ENCODE results near the gene ST3GAL2.

Gene ST3GAL2

DNA sequence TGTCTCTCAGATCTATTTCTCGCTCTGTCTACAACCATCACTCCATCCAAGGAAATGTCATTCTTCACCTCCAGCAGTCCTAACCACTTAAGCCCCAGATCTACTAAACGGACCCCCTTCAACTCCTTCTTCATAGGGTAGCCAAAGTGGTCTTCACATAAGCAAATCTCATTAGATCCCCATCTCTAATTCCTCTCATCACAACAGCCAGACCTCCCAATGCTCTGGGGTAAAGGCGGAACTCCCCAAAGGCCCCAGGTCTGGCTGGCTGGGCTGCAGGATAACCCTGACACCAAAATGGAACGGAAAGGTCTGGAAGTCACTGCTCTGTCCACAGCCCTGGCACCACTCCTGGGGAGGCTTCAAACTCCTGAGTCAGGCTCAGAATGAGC is 11.1 kb downstream of the ST3GAL2 start:
- Histone ChIP-seq H3K9me3 (ENCODE audit: insufficient read depth, low read length) (no peaks in the 10 kb centered on the region), H2AFZ (ENCODE audit: low read depth, low read length) (no peak overlapping the region), H3K9ac (ENCODE audit: low read length) (peak overlapping the region; percentile 65; the same call in 1 of the 2 replicates)

DNA sequence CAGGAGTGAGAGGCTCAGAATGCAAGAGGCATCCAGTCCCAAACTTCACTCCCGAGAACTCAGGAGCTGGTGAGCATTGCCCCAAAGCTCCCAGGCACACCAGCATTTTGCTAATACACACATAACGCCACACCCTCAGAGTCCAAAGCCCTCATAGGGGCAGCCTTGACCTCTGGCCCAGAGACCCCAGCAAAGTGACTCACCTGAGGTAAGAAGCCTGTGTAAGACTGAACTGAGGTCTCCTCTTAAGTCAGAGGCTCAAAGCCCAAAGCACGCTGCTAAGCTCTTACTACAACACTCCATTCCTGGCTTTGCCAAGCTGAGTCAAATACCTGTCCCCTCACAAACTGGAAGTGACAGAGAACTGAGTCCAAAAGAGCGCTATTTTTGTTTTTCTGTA is 16.4 kb downstream of the ST3GAL2 start:
- peaks cover 42% of the 10 kb centered on the region for H3K4me1 ChIP-seq (ENCODE audit: low read length)
- no peak overlapping the region for H3K27ac ChIP-seq (ENCODE audit: low read length)
- H3K27me3 ChIP-seq (ENCODE audit: low read depth, low read length), result no peaks in the 10 kb centered on the region
- H2AFZ ChIP-seq (ENCODE audit: low read depth, low read length), result no peak overlapping the region
- H3K9ac ChIP-seq (ENCODE audit: low read length), result no peak overlapping the region
- H3K9me3 ChIP-seq (ENCODE audit: insufficient read depth, low read length), result no peaks in the 10 kb centered on the region
- H3K4me3 ChIP-seq (ENCODE audit: low read length), result no peak overlapping the region
- peaks cover 75% of the 10 kb centered on the region for H4K20me1 ChIP-seq (ENCODE audit: insufficient read depth, low read length)
- TF ChIP-seq, protein P1, sequence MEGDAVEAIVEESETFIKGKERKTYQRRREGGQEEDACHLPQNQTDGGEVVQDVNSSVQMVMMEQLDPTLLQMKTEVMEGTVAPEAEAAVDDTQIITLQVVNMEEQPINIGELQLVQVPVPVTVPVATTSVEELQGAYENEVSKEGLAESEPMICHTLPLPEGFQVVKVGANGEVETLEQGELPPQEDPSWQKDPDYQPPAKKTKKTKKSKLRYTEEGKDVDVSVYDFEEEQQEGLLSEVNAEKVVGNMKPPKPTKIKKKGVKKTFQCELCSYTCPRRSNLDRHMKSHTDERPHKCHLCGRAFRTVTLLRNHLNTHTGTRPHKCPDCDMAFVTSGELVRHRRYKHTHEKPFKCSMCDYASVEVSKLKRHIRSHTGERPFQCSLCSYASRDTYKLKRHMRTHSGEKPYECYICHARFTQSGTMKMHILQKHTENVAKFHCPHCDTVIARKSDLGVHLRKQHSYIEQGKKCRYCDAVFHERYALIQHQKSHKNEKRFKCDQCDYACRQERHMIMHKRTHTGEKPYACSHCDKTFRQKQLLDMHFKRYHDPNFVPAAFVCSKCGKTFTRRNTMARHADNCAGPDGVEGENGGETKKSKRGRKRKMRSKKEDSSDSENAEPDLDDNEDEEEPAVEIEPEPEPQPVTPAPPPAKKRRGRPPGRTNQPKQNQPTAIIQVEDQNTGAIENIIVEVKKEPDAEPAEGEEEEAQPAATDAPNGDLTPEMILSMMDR (IDR thresholded peaks at IDR 0.05; ENCODE audit: low read depth, low read length), result no peak
- TF ChIP-seq EZH2phosphoT487 (IDR thresholded peaks at IDR 0.05; ENCODE audit: low read depth), result no peak
- H3K36me3 ChIP-seq (replicated peaks; ENCODE audit: low read depth, low read length), result peaks cover 17% of the 10 kb centered on the region
- H3K79me2 ChIP-seq (ENCODE audit: low read length), result peaks cover 90% of the 10 kb centered on the region
- H3K4me2 ChIP-seq (ENCODE audit: low read length), result no peak overlapping the region

More for the DNA sequence above, 11.1 kb downstream of the ST3GAL2 start:
- H3K27ac ChIP-seq (ENCODE audit: low read length), result peak overlapping the region; percentile 97
- no peak overlapping the region for H3K4me3 ChIP-seq (ENCODE audit: low read length)
- H3K79me2 ChIP-seq (ENCODE audit: low read length), result peaks cover 80% of the 10 kb centered on the region
- peak overlapping the region; percentile 81 for H3K4me2 ChIP-seq (ENCODE audit: low read length)
- TF ChIP-seq, protein P1 (IDR thresholded peaks at IDR 0.05; ENCODE audit: low read depth, low read length), result no peak
- no peak for TF ChIP-seq EZH2phosphoT487 (IDR thresholded peaks at IDR 0.05; ENCODE audit: low read depth)
- H4K20me1 ChIP-seq (ENCODE audit: insufficient read depth, low read length), result peaks cover 26% of the 10 kb centered on the region
- H3K4me1 ChIP-seq (ENCODE audit: low read length), result peaks cover 64% of the 10 kb centered on the region
- H3K27me3 ChIP-seq (ENCODE audit: low read depth, low read length), result no peaks in the 10 kb centered on the region
- H3K36me3 ChIP-seq (replicated peaks; ENCODE audit: low read depth, low read length), result peaks cover 6% of the 10 kb centered on the region

DNA sequence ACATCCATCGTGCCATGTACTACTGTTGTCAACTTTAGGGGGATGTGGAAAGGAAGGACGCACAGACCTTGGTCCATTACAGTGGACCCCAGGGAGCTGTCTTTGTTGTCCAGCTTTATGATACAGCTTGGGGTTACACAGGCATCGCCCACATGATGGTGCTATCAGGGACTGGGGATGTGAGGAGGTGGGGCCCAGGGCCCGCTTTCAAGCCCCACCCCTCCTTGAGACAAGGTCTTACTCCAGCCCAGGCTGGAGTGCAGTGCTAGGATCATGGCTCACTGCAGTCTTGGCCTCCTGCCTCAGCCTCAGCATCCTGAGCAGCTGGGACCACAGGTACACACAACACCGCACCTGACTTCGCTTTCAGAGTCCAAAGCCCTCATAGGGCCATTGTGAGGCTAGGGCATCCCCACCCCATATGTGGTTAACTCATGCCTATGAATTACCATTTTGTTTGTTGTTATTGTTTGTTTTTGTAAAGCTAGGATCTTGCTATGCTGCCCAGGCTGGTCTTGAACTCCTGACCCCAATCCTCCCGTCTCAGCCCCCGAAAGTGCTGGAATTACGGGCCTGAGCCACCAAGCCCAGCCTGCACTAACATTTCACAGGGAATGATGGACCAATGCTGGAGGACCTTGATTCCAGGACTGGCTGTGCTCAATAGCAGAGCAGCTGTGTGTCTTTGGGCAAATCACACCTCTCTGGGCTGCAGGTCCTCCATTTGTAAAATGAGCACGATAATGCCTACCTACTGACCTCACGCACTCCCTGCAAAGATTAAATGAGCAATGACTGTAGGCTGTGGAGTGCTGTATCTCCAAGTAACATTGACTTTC is 17.2 kb downstream of the ST3GAL2 start:
- Histone ChIP-seq H3K79me2 (ENCODE audit: low read length) (peaks cover 91% of the 10 kb centered on the region), H3K4me2 (ENCODE audit: low read length) (no peak overlapping the region), H3K27ac (ENCODE audit: low read length) (no peak overlapping the region), H3K36me3 (replicated peaks; ENCODE audit: low read depth, low read length) (peaks cover 17% of the 10 kb centered on the region), H2AFZ (ENCODE audit: low read depth, low read length) (no peak overlapping the region), H3K9ac (ENCODE audit: low read length) (no peak overlapping the region), H3K4me1 (ENCODE audit: low read length) (peaks cover 49% of the 10 kb centered on the region), H4K20me1 (ENCODE audit: insufficient read depth, low read length) (peaks cover 82% of the 10 kb centered on the region), H3K27me3 (ENCODE audit: low read depth, low read length) (no peaks in the 10 kb centered on the region), H3K9me3 (ENCODE audit: insufficient read depth, low read length) (no peaks in the 10 kb centered on the region), H3K4me3 (ENCODE audit: low read length) (no peak overlapping the region)
- TF ChIP-seq, protein P1 (IDR thresholded peaks at IDR 0.05; ENCODE audit: low read depth, low read length), result no peak
- TF ChIP-seq EZH2phosphoT487 (IDR thresholded peaks at IDR 0.05; ENCODE audit: low read depth), result no peak

DNA sequence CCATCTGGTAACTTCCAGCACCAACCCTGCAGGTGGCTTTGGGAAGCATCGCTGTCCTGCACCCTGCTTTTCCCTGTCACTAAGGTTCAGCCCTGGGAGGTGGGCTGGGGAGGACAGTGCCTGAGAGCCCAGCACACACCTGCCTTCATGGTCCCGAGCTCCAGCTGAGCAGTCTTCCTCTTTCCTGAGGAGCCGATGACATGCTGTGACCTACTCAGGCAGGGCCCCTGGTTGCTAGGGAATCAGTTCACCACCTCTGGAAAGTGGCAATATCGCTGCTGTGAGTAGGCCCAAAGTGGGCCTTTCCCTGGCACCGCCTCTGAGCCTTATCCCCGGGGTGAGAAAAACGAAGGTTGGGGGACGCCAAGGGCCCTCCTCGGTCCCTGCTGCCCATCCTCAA is 17.9 kb downstream of the ST3GAL2 start:
- TF ChIP-seq, protein P1 (IDR thresholded peaks at IDR 0.05; ENCODE audit: low read depth, low read length), result no peak
- TF ChIP-seq EZH2phosphoT487 (IDR thresholded peaks at IDR 0.05; ENCODE audit: low read depth), result no peak
- Histone ChIP-seq H3K4me3 (ENCODE audit: low read length) (no peak overlapping the region), H3K9ac (ENCODE audit: low read length) (no peak overlapping the region), H3K4me2 (ENCODE audit: low read length) (no peak overlapping the region), H2AFZ (ENCODE audit: low read depth, low read length) (no peak overlapping the region), H3K36me3 (replicated peaks; ENCODE audit: low read depth, low read length) (peaks cover 17% of the 10 kb centered on the region), H3K9me3 (ENCODE audit: insufficient read depth, low read length) (no peaks in the 10 kb centered on the region), H4K20me1 (ENCODE audit: insufficient read depth, low read length) (peaks cover 89% of the 10 kb centered on the region), H3K27ac (ENCODE audit: low read length) (no peak overlapping the region), H3K79me2 (ENCODE audit: low read length) (peaks cover 94% of the 10 kb centered on the region), H3K4me1 (ENCODE audit: low read length) (peaks cover 55% of the 10 kb centered on the region), H3K27me3 (ENCODE audit: low read depth, low read length) (no peaks in the 10 kb centered on the region)
